Kidney (tissue), 14 donors: ENCODE results near the gene RPUSD1. TPM values are rescaled to one million over a fixed set of nuclear protein-coding genes. Genes with fewer than 3 reads are reported as not detected.
"Not testable (repeated sequence)": the region's sequence is repeated elsewhere in the genome, so short reads cannot be mapped to it uniquely, and the experiment has no call there.

ENCODE experiments used
- DNase-seq, 5 donors: peaks; one replicate each; pipeline ENCODE4 v3.0.0-alpha.2; 2013 to 2020
- FAIRE-seq: peaks from 2 replicates; lab custom pipeline; 2012; peaks lifted over from hg19 to GRCh38; lab: Jason Lieb, UNC
- H3K27ac ChIP-seq, 2 donors: one replicate each; pipeline ENCODE4 v1.7.0; 2013; ENCODE audit warnings: low read depth in 2 of 2, low read length in 2 of 2, inconsistent platforms in 1 of 2
- H3K27me3 ChIP-seq: one replicate; pipeline ENCODE4 v1.7.1; 2013; ENCODE audit warnings: low read length, inconsistent platforms; ENCODE audit not compliant: control insufficient read depth, insufficient read depth
- H3K36me3 ChIP-seq, 3 donors: one replicate each; pipeline versions ENCODE4 v1.7.0 to v1.7.1; 2013; ENCODE audit warnings: low read length in 3 of 3, control low read depth in 1 of 3, inconsistent platforms in 1 of 3; ENCODE audit not compliant: insufficient read depth in 3 of 3, control insufficient read depth in 2 of 3
- H3K4me1 ChIP-seq, 3 donors: one replicate each; pipeline versions ENCODE4 v1.7.0 to v1.7.1; 2013; ENCODE audit warnings: low read length in 3 of 3, inconsistent platforms in 1 of 3, low read depth in 1 of 3; ENCODE audit not compliant: control insufficient read depth in 2 of 3, insufficient read depth in 2 of 3
- H3K4me3 ChIP-seq, 3 donors: one replicate each; pipeline versions ENCODE4 v1.7.0 to v1.8.1; 2013; ENCODE audit warnings: low read length in 3 of 3, control low read depth in 1 of 3, inconsistent platforms in 1 of 3
- H3K9ac ChIP-seq, 3 donors: one replicate each; pipeline versions ENCODE4 v1.7.0 to v1.7.1; 2013; ENCODE audit warnings: low read length in 3 of 3, control low read depth in 1 of 3, inconsistent platforms in 1 of 3
- H3K9me3 ChIP-seq, 3 donors: one replicate each; pipeline versions ENCODE4 v1.7.0 to v1.7.1; 2013; ENCODE audit warnings: low read length in 3 of 3, control low read depth in 1 of 3, inconsistent platforms in 1 of 3; ENCODE audit not compliant: control insufficient read depth in 2 of 3, insufficient read depth in 1 of 3
- intact Hi-C: fragments of 100-400 bp; cut with DNase I; formaldehyde crosslinking; loops from one replicate; pipeline ENCODE4 v1.11.1; 2022
- polyA plus RNA-seq: library from polyadenylated mRNA; stranded (reverse); fragments of 350-450 nt; fragmentation: Illumina TruSeq; extraction: RNeasy Lipid Tissue Mini Kit (QIAGEN cat#74804); gene quantifications from one replicate; pipeline ENCODE4 v1.2.3, GENCODE V29; 2014; ENCODE audit warnings: low read depth, low replicate concordance; ENCODE audit not compliant: insufficient read depth
- total RNA-seq: library from RNA; stranded (reverse); fragmentation: NEBNext Ultra II Directional; extraction: Animal tissue kit (Norgen Biotek cat#: 25700); gene quantifications from one replicate; pipeline ENCODE4 v1.2.1, GENCODE V29; 2021
- TF ChIP-seq, protein P1 (sequence below): IDR thresholded peaks from 3 replicates; pipeline ENCODE4 v1.5.1; 2012; ENCODE audit warnings: mild to moderate bottlenecking, moderate library complexity, borderline replicate concordance; ENCODE audit not compliant: insufficient read depth; ENCODE audit errors: extremely low read depth
- donor health status: control.
- donor health status: control.
- donor health status: control.
- donor health status: control.
- donor health status: control.
- donor health status: DM: yes; HTN: yes; CAD: no.
- donor health status: Normal renal cell carcinoma (clear cell type).

RPUSD1 gene
- total and polyA plus RNA-seq, 2 donors from 2014 or later = 15.1 to 16.9 TPM

DNA sequence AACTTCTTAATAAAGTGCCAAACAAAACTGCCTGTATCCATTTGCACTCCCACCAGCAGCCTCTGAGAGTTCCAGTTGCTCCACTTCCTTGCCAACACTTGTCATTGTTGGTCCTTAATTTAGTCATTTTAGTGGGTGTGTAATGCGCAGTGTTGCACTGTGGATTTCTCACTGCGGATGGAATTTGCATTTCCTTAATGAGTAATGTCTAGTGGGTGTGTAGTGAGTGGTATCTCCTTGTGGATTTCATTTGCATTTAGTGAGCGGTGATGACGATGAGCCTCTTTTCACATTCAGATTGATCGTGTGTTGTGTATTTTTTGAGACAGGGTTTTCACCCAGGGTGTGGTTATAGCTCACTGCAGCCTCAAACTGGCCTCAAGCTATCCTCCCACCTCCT is 31.8 kb downstream of the RPUSD1 start:
- TF ChIP-seq, protein P1, sequence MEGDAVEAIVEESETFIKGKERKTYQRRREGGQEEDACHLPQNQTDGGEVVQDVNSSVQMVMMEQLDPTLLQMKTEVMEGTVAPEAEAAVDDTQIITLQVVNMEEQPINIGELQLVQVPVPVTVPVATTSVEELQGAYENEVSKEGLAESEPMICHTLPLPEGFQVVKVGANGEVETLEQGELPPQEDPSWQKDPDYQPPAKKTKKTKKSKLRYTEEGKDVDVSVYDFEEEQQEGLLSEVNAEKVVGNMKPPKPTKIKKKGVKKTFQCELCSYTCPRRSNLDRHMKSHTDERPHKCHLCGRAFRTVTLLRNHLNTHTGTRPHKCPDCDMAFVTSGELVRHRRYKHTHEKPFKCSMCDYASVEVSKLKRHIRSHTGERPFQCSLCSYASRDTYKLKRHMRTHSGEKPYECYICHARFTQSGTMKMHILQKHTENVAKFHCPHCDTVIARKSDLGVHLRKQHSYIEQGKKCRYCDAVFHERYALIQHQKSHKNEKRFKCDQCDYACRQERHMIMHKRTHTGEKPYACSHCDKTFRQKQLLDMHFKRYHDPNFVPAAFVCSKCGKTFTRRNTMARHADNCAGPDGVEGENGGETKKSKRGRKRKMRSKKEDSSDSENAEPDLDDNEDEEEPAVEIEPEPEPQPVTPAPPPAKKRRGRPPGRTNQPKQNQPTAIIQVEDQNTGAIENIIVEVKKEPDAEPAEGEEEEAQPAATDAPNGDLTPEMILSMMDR = no peak
- intact Hi-C loops = no loop called here
- Histone ChIP-seq H3K9ac (no peak overlapping the region), H3K27me3 (no peaks in the 10 kb centered on the region), H3K4me1 (no peaks in the 10 kb centered on the region), H3K9me3 (no peaks in the 10 kb centered on the region), H3K27ac (no peak overlapping the region), H3K36me3 (no peaks in the 10 kb centered on the region), H3K4me3 (no peak overlapping the region)
- FAIRE-seq = no peak
- no peak for DNase-seq

DNA sequence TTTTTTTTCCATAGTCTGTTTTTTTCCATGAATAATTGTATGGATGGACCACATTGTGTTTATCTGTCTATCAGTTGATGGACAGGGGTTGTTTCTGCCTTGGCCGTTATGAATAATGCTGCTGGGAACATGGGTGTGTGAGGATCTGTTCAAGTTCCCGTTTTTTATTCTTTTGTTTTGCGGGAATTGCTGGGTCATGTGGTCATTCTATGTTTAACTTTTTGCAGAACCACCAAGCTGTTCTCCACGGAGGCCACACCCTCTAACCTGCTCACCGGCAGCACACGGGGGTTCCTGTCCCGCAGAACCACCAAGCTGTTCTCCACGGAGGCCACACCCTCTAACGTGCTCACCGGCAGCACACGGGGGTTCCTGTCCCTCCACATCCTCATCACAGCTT is 33.5 kb downstream of the RPUSD1 start:
- FAIRE-seq = no peak
- intact Hi-C loops = no loop called here
- no peak for DNase-seq
- Histone ChIP-seq H3K4me3 (no peak overlapping the region), H3K4me1 (no peaks in the 10 kb centered on the region), H3K9me3 (no peaks in the 10 kb centered on the region), H3K27me3 (no peaks in the 10 kb centered on the region), H3K27ac (no peak overlapping the region), H3K36me3 (no peaks in the 10 kb centered on the region), H3K9ac (no peak overlapping the region)
- TF ChIP-seq, protein P1 = no peak

DNA sequence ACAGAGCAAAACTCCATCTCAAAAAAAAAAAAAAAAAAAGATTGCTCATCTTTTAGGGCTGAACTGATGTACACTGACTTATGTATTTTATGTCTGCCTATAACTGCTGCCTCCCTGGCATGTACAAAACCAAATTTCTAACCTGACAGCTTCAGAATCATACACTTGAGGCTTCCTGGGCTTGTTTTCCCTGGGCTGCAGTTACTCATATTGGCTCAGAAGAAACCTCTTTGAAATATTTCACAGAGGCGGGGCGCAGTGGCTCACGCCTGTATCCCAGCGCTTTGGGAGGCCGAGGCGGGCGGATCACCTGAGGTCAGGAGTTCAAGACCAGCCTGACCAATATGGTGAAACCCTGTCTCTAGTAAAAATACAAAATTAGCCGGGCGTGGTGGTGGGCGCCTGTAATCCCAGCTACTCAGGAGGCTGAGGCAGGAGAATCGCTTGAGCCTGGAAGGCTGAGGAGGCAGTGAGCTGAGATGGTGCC is 34.0 kb downstream of the RPUSD1 start:
- H3K36me3 ChIP-seq, H3K9ac ChIP-seq, FAIRE-seq, H3K9me3 ChIP-seq, DNase-seq, H3K27me3 ChIP-seq, H3K4me3 ChIP-seq, H3K4me1 ChIP-seq, H3K27ac ChIP-seq, intact Hi-C loops: not testable (repeated sequence)

DNA sequence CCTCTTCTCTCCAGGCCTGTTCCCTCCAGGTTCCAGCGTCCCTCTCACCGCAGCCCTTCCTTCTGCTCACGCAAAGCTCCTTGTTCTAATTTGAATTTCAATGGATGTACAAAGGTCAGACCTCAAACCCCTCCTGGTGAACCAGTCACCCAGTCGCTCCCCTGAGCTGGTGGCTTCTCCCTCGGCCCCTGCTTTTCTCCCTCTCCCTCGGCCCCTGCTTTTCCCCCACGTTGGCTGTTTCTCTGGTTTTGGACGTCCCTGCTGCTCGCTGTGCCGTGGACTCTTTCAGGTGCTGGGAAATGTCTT is 36.2 kb downstream of the RPUSD1 start:
- no peaks in the 10 kb centered on the region for H3K36me3 ChIP-seq
- DNase-seq = no peak
- no peaks in the 10 kb centered on the region for H3K4me1 ChIP-seq
- no peak overlapping the region for H3K27ac ChIP-seq
- H3K9ac ChIP-seq = no peak overlapping the region
- TF ChIP-seq, protein P1 = no peak
- H3K9me3 ChIP-seq = no peaks in the 10 kb centered on the region
- no peaks in the 10 kb centered on the region for H3K27me3 ChIP-seq
- no peak for FAIRE-seq
- intact Hi-C loops = no loop called here
- H3K4me3 ChIP-seq = no peak overlapping the region
